ENCODE data around the gene CALN1. TPM values are rescaled to one million over a fixed set of nuclear protein-coding genes. Genes with fewer than 3 reads are reported as not detected.

CALN1 gene
- total and polyA plus RNA-seq, 12 donors: not detected

GRCh38 chr7:71780282-71780681 lies 631.9 kb downstream of the CALN1 start:
- TF ChIP-seq, protein P1, sequence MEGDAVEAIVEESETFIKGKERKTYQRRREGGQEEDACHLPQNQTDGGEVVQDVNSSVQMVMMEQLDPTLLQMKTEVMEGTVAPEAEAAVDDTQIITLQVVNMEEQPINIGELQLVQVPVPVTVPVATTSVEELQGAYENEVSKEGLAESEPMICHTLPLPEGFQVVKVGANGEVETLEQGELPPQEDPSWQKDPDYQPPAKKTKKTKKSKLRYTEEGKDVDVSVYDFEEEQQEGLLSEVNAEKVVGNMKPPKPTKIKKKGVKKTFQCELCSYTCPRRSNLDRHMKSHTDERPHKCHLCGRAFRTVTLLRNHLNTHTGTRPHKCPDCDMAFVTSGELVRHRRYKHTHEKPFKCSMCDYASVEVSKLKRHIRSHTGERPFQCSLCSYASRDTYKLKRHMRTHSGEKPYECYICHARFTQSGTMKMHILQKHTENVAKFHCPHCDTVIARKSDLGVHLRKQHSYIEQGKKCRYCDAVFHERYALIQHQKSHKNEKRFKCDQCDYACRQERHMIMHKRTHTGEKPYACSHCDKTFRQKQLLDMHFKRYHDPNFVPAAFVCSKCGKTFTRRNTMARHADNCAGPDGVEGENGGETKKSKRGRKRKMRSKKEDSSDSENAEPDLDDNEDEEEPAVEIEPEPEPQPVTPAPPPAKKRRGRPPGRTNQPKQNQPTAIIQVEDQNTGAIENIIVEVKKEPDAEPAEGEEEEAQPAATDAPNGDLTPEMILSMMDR (IDR thresholded peaks at IDR 0.05): no peak
- no peak overlapping the region for H3K4me3 ChIP-seq
- DNase-seq: no peak
- H3K27me3 ChIP-seq: peaks cover 0 to 15% (median 10%) of the 10 kb centered on the region in 7 donors
- H3K9me3 ChIP-seq: no peaks in the 10 kb centered on the region
- no peak for ATAC-seq
- no peaks in the 10 kb centered on the region for H3K4me1 ChIP-seq
- no peak overlapping the region for H3K27ac ChIP-seq
- H3K36me3 ChIP-seq: no peaks in the 10 kb centered on the region
- intact Hi-C loops (cut with DNase I): no loop called here
- 25 to 31% methylated on average over 7 of the region's 7 CpGs for WGBS, 2 donors

- intact Hi-C loops (cut with DNase I): no loop called here
- Histone ChIP-seq H3K36me3 (no peaks in the 10 kb centered on the region), H3K9me3 (no peaks in the 10 kb centered on the region), H3K4me1 (no peaks in the 10 kb centered on the region), H3K27me3 (peaks cover 0 to 26% (median 10%) of the 10 kb centered on the region in 7 donors), H3K27ac (no peak overlapping the region), H3K4me3 (no peak overlapping the region)
- ATAC-seq: no peak
- no peak for DNase-seq
- 89% methylated on average over 8 of the region's 8 CpGs for WGBS, 2 donors
- TF ChIP-seq, protein P1 (IDR thresholded peaks at IDR 0.05): no peak
These were observed 634.9 kb downstream of the CALN1 start for GRCh38 chr7:71777278-71777677.

GRCh38 chr7:71776726-71777125 lies 635.4 kb downstream of the CALN1 start:
- TF ChIP-seq, protein P1 (IDR thresholded peaks at IDR 0.05): no peak
- H3K27me3 ChIP-seq: peaks cover 0 to 29% (median 10%) of the 10 kb centered on the region in 7 donors
- 89 to 90% methylated on average over 9 of the region's 9 CpGs for WGBS, 2 donors
- no peak for ATAC-seq
- H3K36me3 ChIP-seq: no peaks in the 10 kb centered on the region
- no peak overlapping the region for H3K4me3 ChIP-seq
- H3K27ac ChIP-seq: no peak overlapping the region
- no peak for DNase-seq
- intact Hi-C loops (cut with DNase I): no loop called here
- no peaks in the 10 kb centered on the region for H3K9me3 ChIP-seq
- H3K4me1 ChIP-seq: no peaks in the 10 kb centered on the region

GRCh38 chr7:71775648-71776047 lies 636.5 kb downstream of the CALN1 start:
- TF ChIP-seq, protein P1 (IDR thresholded peaks at IDR 0.05): no peak
- no peaks in the 10 kb centered on the region for H3K4me1 ChIP-seq
- ATAC-seq (no peak), DNase-seq (no peak)
- H3K36me3 ChIP-seq: no peaks in the 10 kb centered on the region
- no peak overlapping the region for H3K27ac ChIP-seq
- 82 to 88% methylated on average over 5 of the region's 5 CpGs for WGBS, 2 donors
- no peaks in the 10 kb centered on the region for H3K9me3 ChIP-seq
- intact Hi-C loops (cut with DNase I): no loop called here
- H3K27me3 ChIP-seq: peaks cover 0 to 29% (median 10%) of the 10 kb centered on the region in 7 donors
- no peak overlapping the region for H3K4me3 ChIP-seq

Measured in heart right ventricle (tissue), 16 donors.